ENCODE results near the gene MATN1. TPM values are rescaled to one million over a fixed set of nuclear protein-coding genes. Genes with fewer than 3 reads are reported as not detected.

Gene MATN1
- total RNA-seq, 1 experiment from 2014 or later, result 0.12 TPM

GRCh38 chr1:30765556-30766434, 42.4 kb upstream of the MATN1 start:
- H3K4me3 ChIP-seq (replicated peaks in 1 of 2; ENCODE audit: low read depth in 1 of 2, low read length in 2 of 2), result no peak overlapping the region
- H3K4me1 ChIP-seq (ENCODE audit: control insufficient read depth in 1 of 2, insufficient read depth in 2 of 2, low read length in 2 of 2), result no peaks in the 10 kb centered on the region
- no peaks in the 10 kb centered on the region for H4K20me1 ChIP-seq (ENCODE audit: insufficient read depth)
- CTCF ChIA-PET, result interaction anchor here (2.0 kb wide), 1 partner anchor 14 kb away, joined by 5 read pairs; no protein-coding TSS in a partner anchor
- DNase-seq (ENCODE audit: low read depth, low spot score) (no peak), ATAC-seq (no peak)
- H3K9ac ChIP-seq (ENCODE audit: low read length), result no peak overlapping the region
- H2AFZ ChIP-seq (ENCODE audit: low read depth, low read length, poor library complexity, severe bottlenecking), result no peak overlapping the region
- RAD21 ChIA-PET (ENCODE audit: low non-redundant PET in 1 of 2, low total read pairs in 2 of 2, uncharacterized antibody in 2 of 2, unreplicated experiment in 2 of 2), result no interaction called here
- no peaks in the 10 kb centered on the region for H3K79me2 ChIP-seq (ENCODE audit: insufficient read depth, low read length)
- H3K27me3 ChIP-seq (ENCODE audit: insufficient read depth, low read length), result no peaks in the 10 kb centered on the region
- intact Hi-C loops (cut with micrococcal nuclease), result no loop called here
- H3K36me3 ChIP-seq (ENCODE audit: control insufficient read depth in 1 of 2, insufficient read depth in 2 of 2, low read length in 2 of 2), result no peaks in the 10 kb centered on the region
- POLR2A ChIA-PET, result no interaction called here
- no peak for TF ChIP-seq ELF1 (IDR thresholded peaks at IDR 0.05; ENCODE audit: borderline replicate concordance, low read depth)
- TF ChIP-seq RAD21 (IDR thresholded peaks at IDR 0.05; ENCODE audit: low read depth), result no peak
- no peak for TF ChIP-seq JUND (IDR thresholded peaks at IDR 0.05)
- TF ChIP-seq CTCF (IDR thresholded peaks at IDR 0.05 in 2 of 3, conservative IDR thresholded peaks at IDR 0.05 in 1 of 3; ENCODE audit: borderline replicate concordance in 1 of 3, insufficient read depth in 1 of 3, low read depth in 2 of 3, low read length in 2 of 3), result no peak
- no peak for TF ChIP-seq CBX3 (IDR thresholded peaks at IDR 0.05; ENCODE audit: low read depth)
- TF ChIP-seq EZH2phosphoT487 (IDR thresholded peaks at IDR 0.05; ENCODE audit: borderline replicate concordance), result no peak
- no peak for TF ChIP-seq SP1 (IDR thresholded peaks at IDR 0.05; ENCODE audit: low read depth)
- TF ChIP-seq SIN3A (IDR thresholded peaks at IDR 0.05; ENCODE audit: low read depth), result no peak
- no peak for TF ChIP-seq CEBPB (IDR thresholded peaks at IDR 0.05; ENCODE audit: low read depth)
- no peak for TF ChIP-seq MAX (IDR thresholded peaks at IDR 0.05)
- TF ChIP-seq POLR2AphosphoS5 (IDR thresholded peaks at IDR 0.05; ENCODE audit: low read depth, low read length), result no peak
- no peak for TF ChIP-seq ZNF274 (IDR thresholded peaks at IDR 0.05; ENCODE audit: low read depth, low read length)
- no peak for TF ChIP-seq REST (IDR thresholded peaks at IDR 0.05; ENCODE audit: low read depth)
- TF ChIP-seq FOSL1 (IDR thresholded peaks at IDR 0.05; ENCODE audit: low read depth), result no peak
- no peak for TF ChIP-seq YY1 (IDR thresholded peaks at IDR 0.05; ENCODE audit: extremely low read depth, insufficient replicate concordance, low read depth, low read length)
- TF ChIP-seq TCF7L2 (IDR thresholded peaks at IDR 0.05; ENCODE audit: borderline replicate concordance, extremely low read depth, insufficient read depth, insufficient read length), result no peak
- TF ChIP-seq POLR2A (IDR thresholded peaks at IDR 0.05; ENCODE audit: borderline replicate concordance, extremely low read depth, insufficient read depth, insufficient read length), result no peak
- no TSS peak for BruUV-seq (replicated peaks)
- no peaks in the 10 kb centered on the region for H3K9me2 ChIP-seq (ENCODE audit: insufficient read depth)
- no peak overlapping the region for H3K27ac ChIP-seq (ENCODE audit: low read depth, low read length)
- no peaks in the 10 kb centered on the region for H3K9me3 ChIP-seq (ENCODE audit: control insufficient read depth in 1 of 2, insufficient read depth in 1 of 2, low read depth in 1 of 2, low read length in 2 of 2)
- no peak overlapping the region for H3K4me2 ChIP-seq (ENCODE audit: low read length)
